ENCODE results near the gene HIRIP3.

Gene HIRIP3

DNA sequence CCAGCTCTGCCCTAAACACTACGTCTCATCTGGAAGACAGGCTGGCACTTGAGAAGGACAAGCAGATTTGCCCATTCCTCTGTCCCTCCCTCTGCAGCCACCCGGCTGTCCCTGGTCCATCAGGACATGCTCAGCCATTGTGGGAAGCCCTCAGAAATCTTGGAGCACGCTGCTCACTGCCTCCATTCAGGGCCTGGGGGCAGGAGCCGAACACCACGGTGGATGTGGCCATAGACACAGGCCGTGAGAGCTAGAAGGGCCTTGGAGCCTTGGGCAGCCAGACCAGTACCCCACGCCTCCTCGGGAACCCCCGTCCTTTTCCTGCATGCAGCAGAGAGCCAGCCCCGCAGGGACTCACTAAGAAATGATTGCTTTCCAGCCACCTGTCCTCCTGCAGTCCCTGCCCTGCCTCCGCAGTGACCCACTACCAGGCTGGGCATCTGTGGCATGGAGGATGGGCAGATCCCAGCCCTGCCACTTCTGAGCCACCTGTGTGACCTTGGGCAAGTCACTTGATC, 12.0 kb upstream of the HIRIP3 start:
- no peak overlapping the region for H3K4me2 ChIP-seq (ENCODE audit: insufficient read depth, low read length)
- no peak overlapping the region for H3K4me3 ChIP-seq (ENCODE audit: low read depth in 1 of 2, low read length in 2 of 2)
- no peak overlapping the region for H3K9ac ChIP-seq (ENCODE audit: low read depth, low read length)
- H3K4me1 ChIP-seq (ENCODE audit: insufficient read depth, low read length): peaks cover 17% of the 10 kb centered on the region
- H3K27ac ChIP-seq (ENCODE audit: low read length): no peak overlapping the region
- no peak for TF ChIP-seq EZH2 (IDR thresholded peaks at IDR 0.05; ENCODE audit: borderline replicate concordance, low read depth, low read length, severe bottlenecking)
- TF ChIP-seq, protein P1, sequence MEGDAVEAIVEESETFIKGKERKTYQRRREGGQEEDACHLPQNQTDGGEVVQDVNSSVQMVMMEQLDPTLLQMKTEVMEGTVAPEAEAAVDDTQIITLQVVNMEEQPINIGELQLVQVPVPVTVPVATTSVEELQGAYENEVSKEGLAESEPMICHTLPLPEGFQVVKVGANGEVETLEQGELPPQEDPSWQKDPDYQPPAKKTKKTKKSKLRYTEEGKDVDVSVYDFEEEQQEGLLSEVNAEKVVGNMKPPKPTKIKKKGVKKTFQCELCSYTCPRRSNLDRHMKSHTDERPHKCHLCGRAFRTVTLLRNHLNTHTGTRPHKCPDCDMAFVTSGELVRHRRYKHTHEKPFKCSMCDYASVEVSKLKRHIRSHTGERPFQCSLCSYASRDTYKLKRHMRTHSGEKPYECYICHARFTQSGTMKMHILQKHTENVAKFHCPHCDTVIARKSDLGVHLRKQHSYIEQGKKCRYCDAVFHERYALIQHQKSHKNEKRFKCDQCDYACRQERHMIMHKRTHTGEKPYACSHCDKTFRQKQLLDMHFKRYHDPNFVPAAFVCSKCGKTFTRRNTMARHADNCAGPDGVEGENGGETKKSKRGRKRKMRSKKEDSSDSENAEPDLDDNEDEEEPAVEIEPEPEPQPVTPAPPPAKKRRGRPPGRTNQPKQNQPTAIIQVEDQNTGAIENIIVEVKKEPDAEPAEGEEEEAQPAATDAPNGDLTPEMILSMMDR (IDR thresholded peaks at IDR 0.05; ENCODE audit: borderline replicate concordance, extremely low read depth, low read length, poor library complexity, severe bottlenecking): no peak
- peaks cover 7% of the 10 kb centered on the region; the same call in 1 of the 2 replicates for H4K20me1 ChIP-seq (ENCODE audit: insufficient read depth, low read length)
- no peaks in the 10 kb centered on the region for H3K9me3 ChIP-seq (ENCODE audit: insufficient read depth, low read length, severe bottlenecking)
- no peaks in the 10 kb centered on the region for H3K27me3 ChIP-seq (ENCODE audit: insufficient read depth, low read length, poor library complexity)
- H2AFZ ChIP-seq (ENCODE audit: low read depth, low read length): no peak overlapping the region
- peaks cover 36% of the 10 kb centered on the region for H3K36me3 ChIP-seq (ENCODE audit: insufficient read depth, low read length)
- no peaks in the 10 kb centered on the region for H3K79me2 ChIP-seq (ENCODE audit: insufficient read depth, low read length)
- ATAC-seq (ENCODE audit: insufficient read depth, low read depth) (no peak), DNase-seq (no peak)

DNA sequence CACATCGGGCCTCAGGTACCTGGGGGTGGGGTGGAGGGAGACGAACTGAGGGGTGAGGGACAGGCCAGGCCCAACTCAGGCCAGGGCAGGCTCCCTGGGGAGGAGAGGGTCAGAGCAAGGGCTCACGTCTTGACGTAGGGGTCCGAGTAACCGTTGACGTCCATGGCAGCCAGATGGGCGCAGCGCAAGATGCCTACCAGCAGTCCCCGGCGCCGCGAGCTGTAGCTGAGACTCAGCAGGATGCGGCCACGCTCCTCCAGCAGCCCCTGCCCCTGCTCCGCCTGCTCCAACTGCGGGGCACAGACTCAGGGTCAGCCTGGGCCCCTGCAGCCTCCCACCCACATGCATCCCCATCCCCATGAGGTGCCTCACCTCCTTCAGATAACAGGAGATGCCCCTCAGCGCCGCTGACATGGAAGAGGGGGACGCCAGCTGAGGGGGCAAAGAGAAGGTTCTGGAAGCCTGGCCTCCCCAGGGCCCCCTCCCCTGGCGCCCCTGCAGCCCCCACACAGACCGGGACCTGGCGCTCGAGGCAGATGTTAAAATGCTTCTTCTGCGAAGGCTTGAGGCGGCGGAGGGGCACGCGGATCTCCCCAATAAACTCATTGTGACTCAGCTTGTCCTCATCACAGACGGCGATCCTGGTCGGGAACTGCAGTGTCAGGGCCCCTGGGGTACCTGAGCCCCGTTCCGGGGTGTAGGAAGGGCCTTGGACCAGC, 11.4 kb upstream of the HIRIP3 start:
- Histone ChIP-seq H3K36me3 (ENCODE audit: insufficient read depth, low read length) (peaks cover 43% of the 10 kb centered on the region), H3K4me3 (ENCODE audit: low read depth in 1 of 2, low read length in 2 of 2) (no peak overlapping the region), H3K9ac (ENCODE audit: low read depth, low read length) (no peak overlapping the region), H2AFZ (ENCODE audit: low read depth, low read length) (no peak overlapping the region), H3K4me1 (ENCODE audit: insufficient read depth, low read length) (peaks cover 17% of the 10 kb centered on the region), H3K4me2 (ENCODE audit: insufficient read depth, low read length) (no peak overlapping the region), H3K27ac (ENCODE audit: low read length) (no peak overlapping the region), H4K20me1 (ENCODE audit: insufficient read depth, low read length) (peaks cover 7% of the 10 kb centered on the region; the same call in 1 of the 2 replicates), H3K79me2 (ENCODE audit: insufficient read depth, low read length) (no peaks in the 10 kb centered on the region), H3K27me3 (ENCODE audit: insufficient read depth, low read length, poor library complexity) (no peaks in the 10 kb centered on the region), H3K9me3 (ENCODE audit: insufficient read depth, low read length, severe bottlenecking) (no peaks in the 10 kb centered on the region)
- DNase-seq: no peak
- no peak for ATAC-seq (ENCODE audit: insufficient read depth, low read depth)
- TF ChIP-seq EZH2 (IDR thresholded peaks at IDR 0.05; ENCODE audit: borderline replicate concordance, low read depth, low read length, severe bottlenecking): no peak
- TF ChIP-seq, protein P1 (IDR thresholded peaks at IDR 0.05; ENCODE audit: borderline replicate concordance, extremely low read depth, low read length, poor library complexity, severe bottlenecking): no peak

DNA sequence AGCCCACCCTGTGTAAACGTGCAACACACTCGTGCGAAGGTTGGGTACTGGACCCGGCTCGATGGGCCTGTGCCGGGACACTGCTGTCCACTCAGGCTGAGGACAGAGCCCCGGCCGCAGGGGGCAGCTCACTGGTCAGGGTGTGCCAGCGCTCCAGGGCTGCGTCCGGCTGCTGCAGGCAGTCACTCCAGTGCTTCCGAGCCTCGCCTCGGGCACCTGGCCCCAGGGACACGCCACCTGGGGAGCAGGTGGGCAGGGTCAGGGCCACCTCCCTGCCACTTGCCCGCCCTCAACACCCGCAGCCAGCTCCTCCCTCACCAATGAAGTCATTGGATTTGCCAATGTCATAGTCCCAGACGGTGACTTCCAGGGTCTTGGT, 10.7 kb upstream of the HIRIP3 start:
- H3K9me3 ChIP-seq (ENCODE audit: insufficient read depth, low read length, severe bottlenecking): no peaks in the 10 kb centered on the region
- TF ChIP-seq, protein P1 (IDR thresholded peaks at IDR 0.05; ENCODE audit: borderline replicate concordance, extremely low read depth, low read length, poor library complexity, severe bottlenecking): no peak
- TF ChIP-seq EZH2 (IDR thresholded peaks at IDR 0.05; ENCODE audit: borderline replicate concordance, low read depth, low read length, severe bottlenecking): no peak
- H2AFZ ChIP-seq (ENCODE audit: low read depth, low read length): no peak overlapping the region
- ATAC-seq (ENCODE audit: insufficient read depth, low read depth) (no peak), DNase-seq (no peak)
- no peak overlapping the region for H3K9ac ChIP-seq (ENCODE audit: low read depth, low read length)
- no peak overlapping the region for H3K4me3 ChIP-seq (ENCODE audit: low read depth in 1 of 2, low read length in 2 of 2)
- no peaks in the 10 kb centered on the region for H3K27me3 ChIP-seq (ENCODE audit: insufficient read depth, low read length, poor library complexity)
- no peak overlapping the region for H3K4me2 ChIP-seq (ENCODE audit: insufficient read depth, low read length)
- no peaks in the 10 kb centered on the region for H3K79me2 ChIP-seq (ENCODE audit: insufficient read depth, low read length)
- peaks cover 10% of the 10 kb centered on the region for H3K4me1 ChIP-seq (ENCODE audit: insufficient read depth, low read length)
- H4K20me1 ChIP-seq (ENCODE audit: insufficient read depth, low read length): peaks cover 7% of the 10 kb centered on the region; the same call in 1 of the 2 replicates
- H3K27ac ChIP-seq (ENCODE audit: low read length): no peak overlapping the region
- peaks cover 50% of the 10 kb centered on the region for H3K36me3 ChIP-seq (ENCODE audit: insufficient read depth, low read length)

All from DND-41 (cell line).